HG03159 (cell line): ENCODE measurements around the gene SLC37A1.

Experiments used
- ATAC-seq: cut with Tn5 transposase; IDR thresholded peaks from one replicate; pipeline ENCODE4 v1.9.1; 2021; ENCODE audit warnings: mild to moderate bottlenecking, moderate library complexity; ENCODE audit not compliant: unreplicated experiment

The SLC37A1 gene

DNA sequence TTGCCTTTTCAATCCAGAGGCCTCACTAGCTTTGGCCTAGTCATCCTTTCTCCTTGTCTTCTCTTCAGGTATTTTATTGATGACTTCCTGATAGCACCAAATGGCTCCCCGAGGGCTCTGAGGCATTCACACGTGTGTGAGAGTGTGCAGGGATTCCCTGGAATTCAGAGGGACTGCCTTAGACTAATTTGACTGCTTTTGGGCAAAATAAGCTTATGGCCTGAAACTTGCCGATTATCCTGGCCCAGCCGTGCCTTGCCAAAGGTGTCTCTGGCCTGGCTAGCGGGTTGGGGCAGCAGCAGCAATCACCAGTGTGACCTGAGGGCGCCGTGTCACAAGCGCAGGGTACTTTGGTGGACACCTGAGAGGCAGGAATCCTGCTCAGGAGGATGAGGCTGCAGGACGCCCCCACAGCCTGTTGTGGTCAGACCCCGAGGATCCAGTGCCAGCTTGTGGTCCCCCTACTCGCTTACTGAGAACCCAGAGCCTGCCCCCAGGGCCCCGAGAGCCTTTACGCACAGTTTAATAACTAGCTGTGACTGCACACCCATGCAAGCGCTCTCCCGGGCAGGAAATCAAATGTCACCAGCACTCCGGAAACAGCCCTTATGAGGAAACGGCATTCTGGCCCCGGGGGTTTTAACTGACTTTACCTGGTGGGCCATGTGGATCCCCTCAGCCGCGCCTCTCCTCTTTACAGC lies 76.9 kb downstream of the SLC37A1 start:
- ATAC-seq, result no peak

DNA sequence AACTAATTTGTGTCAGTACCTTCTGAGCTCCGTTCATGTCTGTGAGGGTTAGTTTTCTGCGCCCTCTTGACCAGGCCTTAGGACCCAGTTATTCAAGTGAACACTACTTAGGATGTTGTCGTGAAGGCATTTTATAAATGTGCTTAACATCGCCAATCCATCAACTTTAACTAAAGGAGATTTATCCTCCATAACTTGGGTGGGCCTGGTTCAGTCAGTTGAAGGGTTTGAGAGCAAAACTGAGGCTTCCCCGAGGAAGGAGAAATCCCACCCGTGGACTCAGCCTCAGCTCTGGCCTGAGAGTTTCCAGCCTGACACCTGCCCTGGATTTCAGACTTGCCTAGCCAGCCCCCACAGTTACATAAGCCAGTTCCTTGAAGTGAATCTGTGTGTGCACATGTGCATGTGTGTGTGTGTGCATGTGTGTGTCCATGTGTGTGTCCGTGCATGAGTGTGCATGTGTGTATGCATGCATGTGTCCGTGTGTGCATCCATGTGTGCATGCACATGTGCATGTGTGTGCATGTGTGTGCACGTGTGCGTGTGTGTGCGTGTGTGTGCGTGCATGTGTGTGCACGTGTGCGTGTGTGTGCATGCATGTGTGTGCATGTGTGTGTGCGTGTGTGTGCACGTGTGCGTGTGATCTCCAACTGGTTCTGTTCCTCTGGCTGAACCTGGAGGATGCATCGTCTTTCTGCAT lies 77.7 kb downstream of the SLC37A1 start:
- no peak for ATAC-seq

DNA sequence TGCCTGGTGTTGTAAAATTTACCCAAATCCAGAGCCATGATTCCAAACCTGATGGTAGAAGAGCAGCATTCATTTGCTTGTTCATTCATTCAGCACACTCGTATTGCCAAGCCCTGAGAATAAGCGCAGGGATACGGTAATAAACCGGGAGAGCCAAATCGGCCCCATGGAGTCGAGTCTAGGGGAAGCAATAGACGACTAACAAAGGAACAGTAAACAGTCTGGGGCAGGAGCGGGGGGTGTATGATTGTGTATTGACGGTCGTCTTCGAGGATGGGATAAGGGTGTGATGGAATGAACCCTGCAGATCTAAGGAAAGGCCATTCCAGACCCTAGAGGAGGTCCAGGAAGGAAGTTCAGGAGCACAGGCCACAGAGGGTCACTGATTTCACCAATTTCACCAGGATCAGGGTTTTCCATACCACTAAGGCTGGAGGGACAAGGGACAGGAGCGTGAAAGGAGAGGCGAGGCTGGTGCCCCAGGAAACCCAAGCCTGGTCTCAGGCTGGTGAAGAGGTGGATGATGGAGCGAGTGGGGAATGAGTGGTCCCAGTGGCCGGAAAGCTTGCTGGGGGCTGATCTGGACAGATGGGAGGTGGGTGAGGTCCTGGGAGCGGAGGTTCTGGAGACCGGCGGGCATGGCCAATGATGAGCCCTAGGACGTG lies 78.6 kb downstream of the SLC37A1 start:
- no peak for ATAC-seq

DNA sequence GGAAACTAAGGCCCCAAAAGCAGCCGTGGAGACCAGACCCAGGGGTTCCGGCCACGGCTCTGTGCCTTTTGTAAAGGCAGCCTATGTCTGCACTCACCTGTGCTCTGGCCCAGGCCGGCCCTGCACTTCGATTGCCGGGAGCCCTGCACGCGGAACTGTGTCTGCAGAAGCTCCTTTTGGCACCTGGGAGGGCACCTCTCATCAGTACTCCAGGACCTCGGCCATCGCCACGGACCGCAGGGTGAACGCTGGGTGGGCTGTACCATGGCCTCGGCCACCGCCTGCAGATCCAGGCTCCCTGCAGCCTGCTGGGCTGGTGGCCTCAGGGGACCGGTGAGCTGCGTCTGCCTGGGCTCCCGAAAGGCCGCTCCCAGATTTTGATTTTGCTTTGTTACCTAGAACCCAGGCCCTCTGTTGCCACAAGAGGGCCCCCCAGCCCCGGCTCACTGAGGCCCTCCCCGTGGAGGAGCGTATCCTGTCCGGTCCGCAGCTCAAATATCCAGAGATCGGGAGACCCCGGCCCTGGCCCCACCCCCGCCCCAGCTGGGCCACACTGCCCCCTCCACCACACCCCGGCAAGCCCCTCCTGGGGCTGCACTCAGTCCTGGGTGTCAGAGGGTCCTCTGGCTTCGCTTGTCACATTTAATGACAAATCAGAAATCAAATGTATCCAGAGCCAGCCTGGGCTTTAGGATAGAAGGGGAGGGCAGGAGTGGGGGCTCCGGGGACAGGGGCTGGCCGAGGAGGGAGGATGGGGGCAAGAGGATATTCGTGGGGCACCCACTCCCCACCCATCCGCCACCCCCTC lies 79.6 kb downstream of the SLC37A1 start:
- no peak for ATAC-seq

DNA sequence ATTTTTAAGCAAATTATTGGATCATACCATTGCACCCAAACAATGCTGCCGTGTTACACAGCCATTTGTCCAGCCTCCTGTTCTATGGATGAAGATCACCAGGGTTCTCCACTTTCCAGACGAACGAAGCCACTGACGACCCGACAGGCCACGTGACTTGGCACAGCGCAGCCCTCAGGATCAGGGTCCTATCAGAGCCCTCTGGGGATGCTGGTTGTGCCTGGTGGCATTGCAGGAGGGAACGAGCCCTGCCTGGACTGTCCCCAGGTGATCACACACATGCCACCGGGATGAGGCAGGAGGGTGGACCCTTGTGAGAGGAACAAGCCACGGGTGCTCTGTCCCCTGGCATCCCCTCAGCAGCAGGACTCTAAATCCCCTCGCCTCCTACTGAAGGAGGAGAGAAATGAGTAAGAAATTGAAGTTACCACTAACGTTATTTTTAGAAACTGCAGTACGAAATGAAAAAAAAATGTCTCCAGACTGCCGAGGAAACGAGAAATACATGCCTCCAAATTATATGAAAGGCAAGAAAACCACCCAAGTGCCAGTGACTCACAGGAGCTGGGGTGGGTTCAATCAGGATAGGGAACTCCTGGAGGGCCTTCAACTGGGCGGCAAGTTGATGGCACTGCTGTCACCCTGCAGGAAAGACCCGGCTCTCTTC lies 81.1 kb downstream of the SLC37A1 start:
- no peak for ATAC-seq

DNA sequence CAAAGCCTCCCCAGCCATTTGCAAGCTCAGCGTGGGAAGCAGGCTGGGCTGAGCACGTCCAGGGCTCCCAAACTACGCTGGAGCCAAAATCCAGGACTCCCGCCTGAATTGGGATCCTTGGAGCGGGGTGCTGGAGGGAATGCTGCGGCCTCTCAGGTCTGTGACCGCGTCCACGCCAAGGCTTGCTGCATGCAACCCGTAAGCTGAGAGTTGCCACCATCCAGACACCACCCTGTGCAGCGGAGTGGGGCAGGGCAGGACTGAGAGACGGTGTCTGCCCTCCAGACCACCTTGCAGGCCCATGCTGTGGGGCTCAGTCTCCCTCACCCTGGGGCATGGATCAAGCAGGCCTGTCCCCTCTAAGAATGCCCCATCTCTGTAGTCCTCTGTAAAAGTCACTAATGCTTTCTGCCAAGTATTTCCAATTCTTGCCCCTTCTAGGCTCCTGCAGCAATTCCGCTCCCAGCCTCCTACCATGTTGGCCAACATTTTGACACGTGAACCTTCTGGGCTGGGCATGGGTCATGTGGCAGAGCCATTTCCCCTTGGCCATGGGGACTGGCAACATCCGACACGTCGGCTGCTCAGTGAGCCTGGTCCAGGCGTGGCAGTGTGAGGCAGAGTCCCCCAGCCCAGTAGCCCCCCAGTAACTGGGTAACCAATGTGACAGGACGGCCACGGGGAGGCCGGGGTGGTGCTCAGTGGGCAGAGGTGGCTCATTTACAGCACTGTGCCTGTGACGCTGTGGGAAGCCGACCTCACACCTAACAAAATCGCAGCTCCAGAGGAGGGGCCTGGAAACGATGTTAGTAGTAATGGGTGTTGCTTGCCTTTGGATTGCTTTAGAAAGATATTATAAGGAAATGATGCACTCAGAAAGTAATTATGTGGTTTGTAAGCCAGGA lies 81.9 kb downstream of the SLC37A1 start:
- ATAC-seq, result no peak

DNA sequence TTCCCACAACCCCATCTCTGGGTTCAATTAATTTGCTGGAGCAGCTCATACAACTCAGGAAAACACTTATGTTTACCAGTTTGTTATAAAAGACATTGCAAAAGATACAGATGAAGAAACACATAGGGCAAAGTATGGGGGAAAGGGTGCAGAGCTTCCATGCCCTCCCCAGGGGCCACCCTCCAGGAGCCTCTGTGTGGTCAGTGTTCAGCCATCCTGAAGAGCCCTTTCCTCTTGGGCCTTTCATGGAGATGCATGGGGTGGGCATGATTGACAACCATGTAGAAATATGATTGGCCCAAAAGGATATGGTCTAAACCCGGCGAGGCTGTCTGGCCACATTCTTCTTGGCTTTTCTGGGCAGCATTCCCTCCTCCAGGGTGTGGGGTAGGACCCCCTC lies 83.0 kb downstream of the SLC37A1 start:
- no peak for ATAC-seq

DNA sequence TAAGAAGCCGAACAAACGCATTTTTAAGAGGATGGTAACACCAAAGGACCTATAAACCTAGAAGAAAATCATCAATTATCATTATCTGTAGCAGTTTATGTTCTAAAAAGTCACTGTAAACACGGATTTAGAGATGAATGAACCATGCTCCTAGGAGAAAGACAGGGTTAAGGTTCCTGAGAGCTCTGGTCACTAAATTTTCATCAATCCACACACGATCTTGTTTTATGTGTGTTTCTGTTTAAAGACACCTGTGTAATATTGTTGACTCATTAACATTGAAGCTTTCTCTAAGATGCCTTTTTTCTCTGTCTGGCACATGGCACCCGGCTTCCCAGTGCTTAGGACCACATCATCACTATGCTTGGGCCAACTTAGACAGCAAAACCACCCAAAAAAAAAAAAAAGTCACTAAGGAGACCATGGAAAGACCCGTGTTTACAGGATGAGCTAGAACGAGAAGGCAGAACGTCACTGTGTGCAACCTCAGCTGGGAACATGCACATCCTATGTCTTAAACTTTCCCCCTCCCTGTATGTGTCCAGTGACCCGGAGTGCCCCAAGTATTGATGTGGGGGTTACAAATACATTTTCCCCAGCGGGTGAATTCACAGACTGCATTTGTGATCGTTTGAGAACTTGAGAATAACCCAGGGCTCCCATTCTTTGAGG lies 84.0 kb downstream of the SLC37A1 start:
- ATAC-seq, result no peak

DNA sequence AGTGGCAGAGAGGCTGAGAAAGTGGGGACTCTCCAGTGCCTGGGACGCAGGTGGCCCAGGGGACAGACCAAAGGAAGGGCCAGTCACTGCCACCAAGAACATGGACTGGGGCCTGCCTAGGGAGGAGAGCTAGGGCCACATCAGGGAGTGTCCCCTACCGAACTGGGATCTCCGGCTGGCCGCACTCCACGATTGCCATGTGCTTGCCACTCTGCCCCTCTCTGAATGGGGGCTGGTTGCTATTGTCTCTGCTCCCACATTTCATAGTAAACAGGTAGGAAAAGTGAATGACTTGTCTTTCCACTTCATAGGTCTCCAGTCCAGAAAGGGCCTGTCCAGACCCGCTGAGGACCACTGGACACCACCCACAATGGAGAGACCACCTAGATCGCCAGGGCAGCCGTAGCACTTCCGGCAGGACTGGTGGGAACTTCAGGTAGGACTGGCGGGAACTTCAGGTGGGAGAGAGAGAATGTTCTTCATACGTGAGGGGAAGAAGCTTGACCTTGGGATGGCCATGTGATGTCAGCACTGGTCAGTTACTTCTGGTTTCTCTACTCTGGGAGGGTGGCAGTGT lies 84.6 kb downstream of the SLC37A1 start:
- no peak for ATAC-seq

DNA sequence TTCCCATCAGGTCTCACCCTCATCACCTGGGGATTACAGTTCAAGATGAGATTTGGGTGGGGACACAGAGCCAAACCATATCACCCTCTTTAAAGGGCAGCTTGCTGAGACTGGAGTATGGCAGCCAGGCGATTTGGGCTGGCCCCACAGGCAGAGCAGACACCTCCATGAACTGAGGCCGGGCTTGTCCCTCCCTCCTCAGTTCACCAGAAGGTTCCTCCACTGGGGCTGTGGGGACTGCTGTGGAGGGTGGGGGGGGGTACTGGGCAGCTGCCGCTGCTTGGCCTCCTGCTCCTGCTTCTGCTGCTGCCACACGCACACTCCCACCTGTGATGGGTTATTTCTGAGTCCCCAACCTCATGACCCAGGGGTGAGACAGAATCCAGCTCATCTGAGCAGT lies 85.8 kb downstream of the SLC37A1 start:
- no peak for ATAC-seq

DNA sequence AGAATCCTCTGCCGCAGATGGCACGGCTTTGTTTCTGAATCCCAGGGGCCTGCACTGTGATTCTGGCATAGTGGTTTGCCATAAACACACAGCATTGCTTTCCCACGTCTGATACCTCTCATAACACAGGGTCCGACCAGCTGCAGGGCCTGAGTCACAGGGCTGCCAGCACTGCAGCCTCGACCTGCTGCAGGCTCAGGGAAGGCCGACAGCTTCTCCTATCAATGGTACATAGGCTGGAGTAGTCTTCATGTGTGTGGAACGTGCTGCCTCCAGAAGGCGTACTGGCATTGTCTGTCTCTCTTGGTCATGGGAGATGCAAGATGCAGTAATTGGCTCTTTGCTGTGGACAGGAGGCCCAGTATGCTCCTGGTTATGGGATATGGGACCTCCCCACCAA lies 86.3 kb downstream of the SLC37A1 start:
- no peak for ATAC-seq

DNA sequence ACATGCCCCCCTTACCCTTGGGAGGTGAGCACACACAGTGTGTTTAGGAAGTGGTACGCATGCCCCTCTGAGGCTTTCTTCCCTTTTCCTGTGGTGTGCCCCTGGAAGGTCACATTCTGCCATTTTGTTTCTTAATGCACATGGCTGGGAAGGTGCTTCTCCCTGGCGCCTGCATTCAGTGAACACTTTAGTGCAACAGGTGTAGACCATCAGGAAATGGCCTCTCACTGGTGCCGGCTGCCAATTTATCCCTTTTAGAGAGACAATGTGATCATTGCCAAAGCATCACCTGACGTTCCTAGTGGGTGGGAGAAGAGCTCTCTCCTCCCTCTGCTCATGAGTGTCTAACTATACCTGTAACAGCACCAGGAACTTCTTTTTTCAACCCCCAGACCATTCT lies 88.0 kb downstream of the SLC37A1 start:
- ATAC-seq, result no peak

DNA sequence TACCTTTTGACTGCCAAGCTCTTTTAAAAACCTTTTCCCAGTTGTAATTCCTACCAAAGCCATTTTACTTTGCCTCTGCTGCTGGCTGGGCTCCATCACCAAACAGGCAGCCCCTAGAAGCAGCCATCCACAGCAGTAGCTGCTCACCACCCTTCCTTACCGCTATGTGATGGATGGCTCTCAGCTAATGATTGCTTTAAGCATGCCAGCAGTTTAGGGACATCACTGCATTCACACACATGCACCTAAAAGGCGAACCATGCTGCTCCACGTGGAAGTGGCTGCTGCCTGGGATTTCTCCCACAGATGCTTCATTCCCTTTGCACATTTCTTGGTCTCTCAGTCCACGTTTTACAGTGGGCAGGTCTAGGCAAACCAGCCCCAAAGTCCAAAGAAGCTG lies 93.5 kb downstream of the SLC37A1 start:
- ATAC-seq, result no peak

DNA sequence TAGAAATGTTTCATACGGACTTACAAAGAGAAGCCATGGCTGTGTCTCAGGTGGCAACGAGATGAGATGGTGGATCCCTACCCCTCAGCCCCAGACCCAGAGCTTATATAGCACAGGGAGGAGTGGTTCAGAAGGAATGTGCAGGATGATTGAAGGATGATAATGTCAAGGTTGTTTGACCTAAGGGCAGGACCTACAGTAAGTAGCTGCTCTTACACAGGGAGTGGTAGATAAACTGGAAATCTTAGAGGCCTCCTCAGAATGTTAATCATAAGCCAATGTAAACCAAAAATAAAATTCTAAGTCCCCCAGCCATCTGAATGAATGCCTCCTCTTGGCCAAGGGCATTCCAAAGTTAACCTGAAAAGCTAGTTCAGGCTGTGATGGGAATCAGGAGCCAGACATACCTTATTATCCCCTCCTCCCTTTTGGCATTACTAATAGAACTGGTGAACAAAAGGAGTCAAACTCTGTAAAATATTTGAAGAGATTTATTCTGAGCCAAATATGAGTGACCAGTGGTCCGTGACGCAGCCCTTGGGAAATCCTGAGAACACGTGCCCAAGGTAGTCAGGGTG lies 94.0 kb downstream of the SLC37A1 start:
- no peak for ATAC-seq

DNA sequence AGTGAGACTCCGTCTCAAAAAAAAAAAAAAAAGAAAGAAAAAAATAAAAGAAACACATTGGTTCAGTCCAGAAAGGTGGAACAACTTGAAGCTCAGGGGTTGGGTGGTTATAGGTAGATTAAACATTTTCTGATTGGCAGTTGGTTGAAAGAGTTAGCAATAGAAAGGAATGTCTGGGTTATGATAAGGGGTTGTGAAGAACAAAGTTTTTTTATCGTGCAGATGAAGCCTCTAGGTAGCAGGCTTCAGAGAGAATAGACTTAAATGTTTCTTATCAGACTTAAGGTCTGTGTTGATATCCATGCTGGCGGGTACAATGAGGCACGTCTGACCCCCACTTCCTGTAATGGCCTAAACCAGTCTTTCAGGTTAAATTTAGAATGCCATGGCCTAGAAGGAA lies 94.8 kb downstream of the SLC37A1 start:
- ATAC-seq, result no peak

DNA sequence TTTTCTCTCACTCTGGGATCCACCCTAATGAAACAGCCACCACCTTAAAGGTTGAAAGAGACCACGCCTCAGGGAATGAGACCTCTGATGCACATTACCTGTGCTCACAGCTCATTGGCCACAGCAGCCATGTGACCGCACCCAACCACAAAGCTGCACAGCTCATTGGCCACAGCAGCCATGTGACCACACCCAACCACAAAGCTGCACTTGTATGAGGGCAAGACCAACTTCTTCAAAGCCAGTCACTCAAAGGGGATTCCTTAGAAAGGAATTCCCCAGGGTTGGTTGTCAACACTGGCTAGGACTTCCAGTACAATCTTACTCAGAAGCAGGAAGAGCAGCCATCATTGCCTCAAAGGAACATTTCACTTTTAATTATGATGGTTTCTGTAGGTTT lies 96.2 kb downstream of the SLC37A1 start:
- no peak for ATAC-seq

DNA sequence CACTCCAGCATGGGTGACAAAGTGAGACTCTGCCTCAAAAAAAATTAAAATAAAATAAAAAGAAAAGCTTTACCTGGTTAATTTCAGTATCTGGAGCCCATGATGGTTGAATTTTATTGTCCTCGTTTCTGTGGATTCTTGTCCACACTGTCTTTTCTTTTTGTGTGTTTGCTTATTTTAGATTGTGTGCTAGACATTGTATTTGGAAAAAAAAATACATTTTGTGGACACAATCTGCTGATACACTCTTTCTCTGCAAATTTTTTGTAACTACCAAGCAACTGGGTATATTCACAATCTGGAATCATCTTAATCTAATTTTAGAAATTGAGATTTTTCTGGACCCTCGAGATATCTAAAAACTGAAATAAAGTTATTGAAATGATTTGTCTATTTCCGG lies 98.2 kb downstream of the SLC37A1 start:
- ATAC-seq, result no peak

DNA sequence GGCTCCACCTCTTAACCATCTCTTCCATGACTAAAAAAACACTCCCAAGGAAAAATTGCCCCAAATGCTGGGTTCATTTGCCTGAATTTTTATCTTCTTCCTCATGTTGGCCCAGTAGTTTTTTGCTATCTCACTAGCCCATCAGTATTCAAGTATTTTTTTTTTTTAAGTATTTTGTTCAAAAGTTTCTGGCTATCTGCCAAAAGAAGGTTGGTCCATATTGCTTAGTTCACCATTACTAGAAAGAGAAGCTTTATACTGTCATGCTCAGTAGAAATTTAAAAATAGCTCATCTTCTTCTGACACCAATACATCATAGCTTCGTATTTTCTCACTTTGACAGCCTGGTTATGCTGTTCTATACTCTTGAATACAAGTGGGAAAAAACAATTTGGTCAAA lies 98.7 kb downstream of the SLC37A1 start:
- no peak for ATAC-seq

DNA sequence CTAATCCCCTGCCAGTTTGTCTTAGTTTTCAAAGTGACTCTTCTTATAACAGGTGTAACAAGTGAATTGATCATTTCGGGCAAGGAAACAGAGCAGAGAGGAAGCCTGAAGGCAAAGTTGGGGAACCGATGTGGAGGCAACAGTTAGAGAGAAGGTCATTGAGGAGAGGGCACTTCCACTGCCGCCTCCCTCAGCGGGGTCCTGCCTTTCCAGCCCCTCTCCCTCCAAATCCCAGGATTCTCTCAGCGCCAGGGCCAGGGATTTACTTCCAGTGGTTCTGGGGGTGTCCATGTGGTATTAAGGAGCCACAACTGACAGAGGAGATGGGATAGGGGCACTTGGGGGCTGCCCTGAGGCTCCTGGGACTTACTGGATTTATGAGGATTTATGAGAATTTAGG lies 100.1 kb downstream of the SLC37A1 start:
- no peak for ATAC-seq
